SU-DHL-6 (cell line): Measurements from ENCODE around the gene CIAO3.

Source experiments
- CTCF ChIP-seq: fragments of 200-600 bp; sonication (generic); IDR thresholded peaks from one replicate; pipeline ENCODE4 v1.5.1; 2017; ENCODE audit warnings: antibody characterized with exemption, mild to moderate bottlenecking, low read length, moderate library complexity; ENCODE audit not compliant: insufficient read depth, poor library complexity, severe bottlenecking
- EZH2phosphoT487 ChIP-seq: fragments of 200-600 bp; sonication (generic), shearing (Covaris generic); conservative IDR thresholded peaks from 2 replicates; pipeline ENCODE4 v1.6.1; 2018; ENCODE audit warnings: mild to moderate bottlenecking, antibody characterized with exemption, low read length, moderate library complexity, mixed read lengths

GRCh38 chr16:693766-694165, 47.0 kb downstream of the CIAO3 start:
- TF ChIP-seq CTCF: no peak
- TF ChIP-seq EZH2phosphoT487: no peak
